IMR-90 (cell line): Measurements from ENCODE around the gene PDS5B. TPM values are rescaled to one million over a fixed set of nuclear protein-coding genes. Genes with fewer than 3 reads are reported as not detected.

ENCODE experiments used
- ATAC-seq: fragments of 200-7000 bp; cut with Tn5 transposase; 2 replicates; pipeline ENCODE4 v1.9.1; 2020; ENCODE audit warnings: low read depth, mild to moderate bottlenecking, moderate library complexity
- BruUV-seq: library from RNA; stranded (reverse); fragments of 400-500 nt; replicated peaks from 2 replicates; lab custom pipeline; 2021; lab: Mats Ljungman, UMichigan
- CTCF ChIA-PET: fragments of 300-600 bp; formaldehyde crosslinking; extraction: SDS; loops from one replicate; lab custom pipeline; 2021; ENCODE audit warnings: antibody characterized with exemption; lab: Yijun Ruan, JAX
- POLR2A ChIA-PET: fragments of 300-600 bp; sonication (Branson Sonifier 250); formaldehyde crosslinking; loops from one replicate; lab custom pipeline; 2022; ENCODE audit warnings: antibody characterized with exemption; ENCODE audit not compliant: unreplicated experiment; lab: Charles Lee
- DNase-seq: peaks from one replicate; pipeline ENCODE4 v3.0.0; 2013
- H2AFZ ChIP-seq: replicated peaks from 2 replicates; pipeline ENCODE3; 2013; ENCODE audit warnings: low read length, mild to moderate bottlenecking; ENCODE audit not compliant: poor library complexity
- H2AK5ac ChIP-seq: 2 replicates; pipeline ENCODE4 v1.6.1; 2013; ENCODE audit warnings: low read depth, low read length, inconsistent platforms
- H2AK9ac ChIP-seq: replicated peaks from 2 replicates; pipeline ENCODE3; 2013; ENCODE audit warnings: mild to moderate bottlenecking, low read depth, low read length, moderate library complexity; ENCODE audit not compliant: poor library complexity
- H2BK120ac ChIP-seq: 2 replicates; pipeline ENCODE4 v1.6.1; 2013; ENCODE audit warnings: low read depth, low read length, inconsistent platforms
- H2BK15ac ChIP-seq: 3 replicates; pipeline ENCODE4 v1.6.1; 2013; ENCODE audit warnings: low read depth, low read length, inconsistent platforms
- H2BK20ac ChIP-seq: 2 replicates; pipeline ENCODE4 v1.6.1; 2013; ENCODE audit warnings: low read depth, mild to moderate bottlenecking, inconsistent platforms, low read length, moderate library complexity
- H2BK5ac ChIP-seq: 2 replicates; pipeline ENCODE4 v1.6.1; 2013; ENCODE audit warnings: mild to moderate bottlenecking, low read depth, low read length, inconsistent platforms; ENCODE audit not compliant: poor library complexity, severe bottlenecking
- H3K14ac ChIP-seq: replicated peaks from 2 replicates; pipeline ENCODE4 v1.6.1; 2013; ENCODE audit warnings: low read depth, low read length, inconsistent platforms
- H3K18ac ChIP-seq: 2 replicates; pipeline ENCODE4 v1.6.1; 2013; ENCODE audit warnings: low read depth, low read length, control low read depth
- H3K23ac ChIP-seq: 2 replicates; pipeline ENCODE4 v1.6.1; 2013; ENCODE audit warnings: low read depth, low read length, inconsistent platforms
- H3K27ac ChIP-seq: 2 replicates; pipeline ENCODE4 v1.5.1; 2013; ENCODE audit warnings: mild to moderate bottlenecking, control low read depth, low read length; ENCODE audit not compliant: insufficient read depth
- H3K27me3 ChIP-seq: 2 replicates; pipeline ENCODE4 v1.6.1; 2013; ENCODE audit warnings: low read length; ENCODE audit not compliant: control insufficient read depth, insufficient read depth
- H3K36me3 ChIP-seq: 2 replicates; pipeline ENCODE4 v1.6.1; 2013; ENCODE audit warnings: low read length, mixed read lengths; ENCODE audit not compliant: control insufficient read depth, insufficient read depth
- H3K4ac ChIP-seq: 2 replicates; pipeline ENCODE4 v1.6.1; 2013; ENCODE audit warnings: low read depth, low read length, inconsistent platforms
- H3K4me1 ChIP-seq: 2 replicates; pipeline ENCODE4 v1.6.1; 2013; ENCODE audit warnings: low read length, mixed read lengths; ENCODE audit not compliant: control insufficient read depth, insufficient read depth
- H3K4me2 ChIP-seq: 2 replicates; pipeline ENCODE4 v1.6.1; 2013; ENCODE audit warnings: low read depth, mild to moderate bottlenecking, control low read depth, low read length, moderate library complexity
- H3K4me3 ChIP-seq: 2 replicates; pipeline ENCODE4 v1.5.1; 2013; ENCODE audit warnings: low read depth, mild to moderate bottlenecking, control low read depth, low read length, moderate library complexity; ENCODE audit not compliant: insufficient read depth
- H3K56ac ChIP-seq: 2 replicates; pipeline ENCODE4 v1.6.1; 2013; ENCODE audit warnings: low read length, inconsistent platforms; ENCODE audit not compliant: insufficient read depth; ENCODE audit errors: extremely low read depth
- H3K79me1 ChIP-seq, 2 experiments: 2 replicates each; pipeline ENCODE4 v1.6.1; 2013; ENCODE audit warnings: low read length in 2 of 2, inconsistent platforms in 1 of 2, low read depth in 1 of 2
- H3K9ac ChIP-seq: 2 replicates; pipeline ENCODE4 v1.6.1; 2013; ENCODE audit warnings: low read depth, low read length, control low read depth
- H3K9me1 ChIP-seq: 2 replicates; pipeline ENCODE4 v1.6.1; 2013; ENCODE audit warnings: low read length, inconsistent platforms; ENCODE audit not compliant: insufficient read depth
- H3K9me3 ChIP-seq: 2 replicates; pipeline ENCODE4 v1.6.1; 2013; ENCODE audit warnings: low read length; ENCODE audit not compliant: control insufficient read depth, insufficient read depth
- H4K20me1 ChIP-seq: 2 replicates; pipeline ENCODE4 v1.6.1; 2013; ENCODE audit warnings: low read length, inconsistent platforms; ENCODE audit not compliant: insufficient read depth
- H4K5ac ChIP-seq: 2 replicates; pipeline ENCODE4 v1.6.1; 2013; ENCODE audit warnings: mild to moderate bottlenecking, low read depth, low read length, control low read depth
- H4K8ac ChIP-seq, 2 experiments: 2 replicates each; pipeline ENCODE4 v1.6.1; 2013; ENCODE audit warnings: low read depth in 2 of 2, low read length in 2 of 2, control low read depth in 1 of 2, inconsistent platforms in 1 of 2
- H4K91ac ChIP-seq: 2 replicates; pipeline ENCODE4 v1.6.1; 2013; ENCODE audit warnings: low read depth, low read length, inconsistent platforms; ENCODE audit not compliant: insufficient read depth
- BHLHE40 ChIP-seq: fragments of 150-350 bp; IDR thresholded peaks from 2 replicates; pipeline ENCODE4 v1.6.1; 2016; ENCODE audit warnings: mild to moderate bottlenecking, low read depth, low read length
- CEBPB ChIP-seq: IDR thresholded peaks from 2 replicates; pipeline ENCODE4 v1.6.1; 2012; ENCODE audit warnings: low read depth, low read length, improper control_type of control experiment
- CHD1 ChIP-seq: IDR thresholded peaks from 2 replicates; pipeline ENCODE4 v1.6.1; 2012; ENCODE audit warnings: low read depth, low read length, improper control_type of control experiment
- FOS ChIP-seq: fragments of 150-350 bp; IDR thresholded peaks from 2 replicates; pipeline ENCODE4 v1.6.1; 2016; ENCODE audit warnings: low read depth, low read length
- MAFK ChIP-seq: IDR thresholded peaks from 2 replicates; pipeline ENCODE4 v1.6.1; 2012; ENCODE audit warnings: low read depth, low read length, improper control_type of control experiment
- MAZ ChIP-seq: IDR thresholded peaks from 2 replicates; pipeline ENCODE4 v1.6.1; 2012; ENCODE audit warnings: low read depth, mild to moderate bottlenecking, low read length, improper control_type of control experiment, moderate library complexity, borderline replicate concordance
- MXI1 ChIP-seq: IDR thresholded peaks from 2 replicates; pipeline ENCODE4 v1.6.1; 2012; ENCODE audit warnings: low read depth, mild to moderate bottlenecking, low read length, moderate library complexity, borderline replicate concordance
- NFE2L2 ChIP-seq: fragments of 150-350 bp; IDR thresholded peaks from 2 replicates; pipeline ENCODE4 v1.6.1; 2016; ENCODE audit warnings: low read depth, mild to moderate bottlenecking, low read length
- POLR2A ChIP-seq: IDR thresholded peaks from 2 replicates; pipeline ENCODE4 v1.6.1; 2012; ENCODE audit warnings: mild to moderate bottlenecking, low read depth, low read length
- RAD21 ChIP-seq: IDR thresholded peaks from 2 replicates; pipeline ENCODE4 v1.6.1; 2012; ENCODE audit warnings: low read length, improper control_type of control experiment
- RCOR1 ChIP-seq: IDR thresholded peaks from 2 replicates; pipeline ENCODE4 v1.6.1; 2012; ENCODE audit warnings: mild to moderate bottlenecking, low read length, improper control_type of control experiment; ENCODE audit not compliant: insufficient replicate concordance
- RFX5 ChIP-seq: IDR thresholded peaks from 2 replicates; pipeline ENCODE4 v1.8.0; 2012; ENCODE audit warnings: low read depth, mild to moderate bottlenecking, low read length, moderate library complexity
- SMC3 ChIP-seq: fragments of 150-350 bp; IDR thresholded peaks from 2 replicates; pipeline ENCODE4 v1.6.1; 2016; ENCODE audit warnings: low read depth, mild to moderate bottlenecking, antibody characterized with exemption, low read length, moderate library complexity
- USF2 ChIP-seq: fragments of 150-350 bp; IDR thresholded peaks from 2 replicates; pipeline ENCODE4 v1.6.1; 2017; ENCODE audit warnings: mild to moderate bottlenecking, antibody characterized with exemption, low read length, low read depth
- WGBS, 2 experiments: methylation state at CpG; one replicate each; pipeline versions ENCODE4 v1.1.5 to v1.1.7; 2013; ENCODE audit warnings: missing lambda C conversion rate in 2 of 2; ENCODE audit not compliant: insufficient read length in 1 of 2; ENCODE audit errors: extremely low coverage in 2 of 2; 5-methylcytosine and 5-hydroxymethylcytosine counted together
- dilution Hi-C: fragments of 300-500 bp; cut with HindIII; formaldehyde crosslinking; loops from one replicate; pipeline ENCODE4 v1.14.3; 2018; ENCODE audit warnings: low sequenced_read_pairs; ENCODE audit not compliant: unreplicated experiment
- in situ Hi-C: fragments of 300-500 bp; cut with MboI; formaldehyde crosslinking; loops from 3 replicates; pipeline ENCODE4 v1.14.3; 2019; ENCODE audit warnings: low sequenced_read_pairs, inconsistent platforms, mixed read lengths
- intact Hi-C: fragments of 100-400 bp; cut with micrococcal nuclease; formaldehyde crosslinking; loops from 2 replicates; pipeline ENCODE4 v1.10.0; 2022
- polyA plus RNA-seq, 3 experiments: library from polyadenylated mRNA; depleted of rRNA; stranded (reverse); fragments of >200 nt; gene quantifications; 2 replicates each; pipeline ENCODE4 v1.2.3, GENCODE V29; 2012; ENCODE audit warnings: low replicate concordance in 1 of 3
- total RNA-seq: library from RNA; depleted of rRNA; stranded (reverse); fragments of >200 nt; gene quantifications from 2 replicates; pipeline ENCODE4 v1.2.3, GENCODE V29; 2012
- TF ChIP-seq, protein P1 (sequence below): fragments of 150-350 bp; IDR thresholded peaks from 2 replicates; pipeline ENCODE4 v1.6.1; 2016; ENCODE audit warnings: low read depth, mild to moderate bottlenecking, low read length, moderate library complexity, borderline replicate concordance
- TF ChIP-seq, protein P2 (sequence below): conservative IDR thresholded peaks from 2 replicates; pipeline ENCODE4 v1.5.1; 2012; ENCODE audit warnings: mild to moderate bottlenecking, low read depth, low read length, improper control_type of control experiment

The PDS5B gene
- total and polyA plus RNA-seq, 2 of the 4 experiments (the other 2 are of a cell fraction) = 6.2 to 20.1 TPM

- peak overlapping the region; percentile 3 for H2AK9ac ChIP-seq
- H4K5ac ChIP-seq = no peak overlapping the region
- no peak overlapping the region for H2BK120ac ChIP-seq
- H3K9me1 ChIP-seq = peaks cover 14% of the 10 kb centered on the region
- H3K4me2 ChIP-seq = no peak overlapping the region
- no peak overlapping the region; the same call in 1 of the 2 replicates for H2AK5ac ChIP-seq
- H2AFZ ChIP-seq = no peak overlapping the region
- CTCF ChIA-PET = no interaction called here
- H2BK5ac ChIP-seq = no peak overlapping the region
- POLR2A ChIA-PET = no interaction called here
- no peak overlapping the region for H4K8ac ChIP-seq
- DNase-seq (no peak), ATAC-seq (no peak)
- no peak overlapping the region for H3K27ac ChIP-seq
- no peak overlapping the region for H4K91ac ChIP-seq
- H2BK20ac ChIP-seq = no peak overlapping the region
- no peak overlapping the region for H3K4me3 ChIP-seq
- no peaks in the 10 kb centered on the region for H3K27me3 ChIP-seq
- no peaks in the 10 kb centered on the region for H3K36me3 ChIP-seq
- H3K4me1 ChIP-seq = peaks cover 3% of the 10 kb centered on the region
- dilution Hi-C loops (no loop called here), in situ Hi-C loops (no loop called here), intact Hi-C loops (no loop called here)
- H4K20me1 ChIP-seq = no peaks in the 10 kb centered on the region
- H3K56ac ChIP-seq = no peak overlapping the region
- H3K23ac ChIP-seq = no peak overlapping the region
- H3K79me1 ChIP-seq = no peaks in the 10 kb centered on the region
- H3K4ac ChIP-seq = no peak overlapping the region
- no peak for TF ChIP-seq USF2
- no peak for TF ChIP-seq SMC3
- TF ChIP-seq NFE2L2 = no peak
- TF ChIP-seq CEBPB = no peak
- no peak for TF ChIP-seq FOS
- no peak for TF ChIP-seq MAFK
- TF ChIP-seq RFX5 = no peak
- TF ChIP-seq RAD21 = no peak
- TF ChIP-seq, protein P1, sequence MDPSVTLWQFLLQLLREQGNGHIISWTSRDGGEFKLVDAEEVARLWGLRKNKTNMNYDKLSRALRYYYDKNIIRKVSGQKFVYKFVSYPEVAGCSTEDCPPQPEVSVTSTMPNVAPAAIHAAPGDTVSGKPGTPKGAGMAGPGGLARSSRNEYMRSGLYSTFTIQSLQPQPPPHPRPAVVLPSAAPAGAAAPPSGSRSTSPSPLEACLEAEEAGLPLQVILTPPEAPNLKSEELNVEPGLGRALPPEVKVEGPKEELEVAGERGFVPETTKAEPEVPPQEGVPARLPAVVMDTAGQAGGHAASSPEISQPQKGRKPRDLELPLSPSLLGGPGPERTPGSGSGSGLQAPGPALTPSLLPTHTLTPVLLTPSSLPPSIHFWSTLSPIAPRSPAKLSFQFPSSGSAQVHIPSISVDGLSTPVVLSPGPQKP = no peak
- TF ChIP-seq CHD1 = no peak
- no peak for TF ChIP-seq POLR2A
- TF ChIP-seq BHLHE40 = no peak
- no peak for TF ChIP-seq RCOR1
- TF ChIP-seq, protein P2, sequence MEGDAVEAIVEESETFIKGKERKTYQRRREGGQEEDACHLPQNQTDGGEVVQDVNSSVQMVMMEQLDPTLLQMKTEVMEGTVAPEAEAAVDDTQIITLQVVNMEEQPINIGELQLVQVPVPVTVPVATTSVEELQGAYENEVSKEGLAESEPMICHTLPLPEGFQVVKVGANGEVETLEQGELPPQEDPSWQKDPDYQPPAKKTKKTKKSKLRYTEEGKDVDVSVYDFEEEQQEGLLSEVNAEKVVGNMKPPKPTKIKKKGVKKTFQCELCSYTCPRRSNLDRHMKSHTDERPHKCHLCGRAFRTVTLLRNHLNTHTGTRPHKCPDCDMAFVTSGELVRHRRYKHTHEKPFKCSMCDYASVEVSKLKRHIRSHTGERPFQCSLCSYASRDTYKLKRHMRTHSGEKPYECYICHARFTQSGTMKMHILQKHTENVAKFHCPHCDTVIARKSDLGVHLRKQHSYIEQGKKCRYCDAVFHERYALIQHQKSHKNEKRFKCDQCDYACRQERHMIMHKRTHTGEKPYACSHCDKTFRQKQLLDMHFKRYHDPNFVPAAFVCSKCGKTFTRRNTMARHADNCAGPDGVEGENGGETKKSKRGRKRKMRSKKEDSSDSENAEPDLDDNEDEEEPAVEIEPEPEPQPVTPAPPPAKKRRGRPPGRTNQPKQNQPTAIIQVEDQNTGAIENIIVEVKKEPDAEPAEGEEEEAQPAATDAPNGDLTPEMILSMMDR = no peak
- no peak for TF ChIP-seq MAZ
- no peak for TF ChIP-seq MXI1
- no TSS peak for BruUV-seq
- WGBS, 2 experiments = 83% methylated on average over 6 of the region's 14 CpGs; no CpG with 5 or more reads in 1 of the 2 experiments
- H2BK15ac ChIP-seq = 0 out of 3 replicates have a peak overlapping the region, but pooled peaks have one; percentile 25
- no peaks in the 10 kb centered on the region for H3K9me3 ChIP-seq
- H3K14ac ChIP-seq = no peak overlapping the region
- H3K9ac ChIP-seq = no peak overlapping the region
- no peak overlapping the region for H3K18ac ChIP-seq
Observed at GRCh38 chr13:32821149-32821688, 235.0 kb downstream of the PDS5B start.
